ENCODE measurements around the gene NPY. TPM values are rescaled to one million over a fixed set of nuclear protein-coding genes. Genes with fewer than 3 reads are reported as not detected.

NPY gene
- 1.1 TPM in 1 of 2 replicates, not detected in the other for total RNA-seq
- long read RNA-seq = 0 reads

DNA sequence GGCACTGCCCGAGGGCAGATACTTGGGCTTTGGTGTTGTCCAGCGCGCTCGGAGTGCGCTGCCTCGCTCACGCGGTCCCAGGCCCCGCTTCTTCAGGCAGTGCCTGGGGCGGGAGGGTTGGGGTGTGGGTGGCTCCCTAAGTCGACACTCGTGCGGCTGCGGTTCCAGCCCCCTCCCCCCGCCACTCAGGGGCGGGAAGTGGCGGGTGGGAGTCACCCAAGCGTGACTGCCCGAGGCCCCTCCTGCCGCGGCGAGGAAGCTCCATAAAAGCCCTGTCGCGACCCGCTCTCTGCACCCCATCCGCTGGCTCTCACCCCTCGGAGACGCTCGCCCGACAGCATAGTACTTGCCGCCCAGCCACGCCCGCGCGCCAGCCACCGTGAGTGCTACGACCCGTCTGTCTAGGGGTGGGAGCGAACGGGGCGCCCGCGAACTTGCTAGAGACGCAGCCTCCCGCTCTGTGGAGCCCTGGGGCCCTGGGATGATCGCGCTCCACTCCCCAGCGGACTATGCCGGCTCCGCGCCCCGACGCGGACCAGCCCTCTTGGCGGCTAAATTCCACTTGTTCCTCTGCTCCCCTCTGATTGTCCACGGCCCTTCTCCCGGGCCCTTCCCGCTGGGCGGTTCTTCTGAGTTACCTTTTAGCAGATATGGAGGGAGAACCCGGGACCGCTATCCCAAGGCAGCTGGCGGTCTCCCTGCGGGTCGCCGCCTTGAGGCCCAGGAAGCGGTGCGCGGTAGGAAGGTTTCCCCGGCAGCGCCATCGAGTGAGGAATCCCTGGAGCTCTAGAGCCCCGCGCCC lies at the start of gene NPY:
Gene NPY (plus strand): TSS at position 294 of the 802 bp plus-strand sequence. CDS start 1,051 bp downstream, outside the sequence.
- Mint-ChIP-seq H3K4me1 (ENCODE audit: low read depth) (no peaks in the 10 kb centered on the region), H3K36me3 (ENCODE audit: insufficient read depth) (no peaks in the 10 kb centered on the region), H3K27ac (no peak within 1 kb of the TSS), H3K27me3 (peaks cover 48% of the 10 kb centered on the region), H3K4me3 (ENCODE audit: low read depth) (peak within 1 kb of the TSS; percentile 64), H3K9me3 (ENCODE audit: low read depth) (no peaks in the 10 kb centered on the region)
- no peak for DNase-seq (ENCODE audit: low spot score, unreplicated experiment)
- no peak for TF ChIP-seq CTCF (IDR thresholded peaks at IDR 0.05; ENCODE audit: unreplicated experiment)

GRCh38 chr7:24239260-24239659 lies 44.7 kb upstream of the NPY start:
- TF ChIP-seq CTCF (IDR thresholded peaks at IDR 0.05; ENCODE audit: unreplicated experiment) = no peak
- H3K36me3 Mint-ChIP-seq (ENCODE audit: insufficient read depth) = no peaks in the 10 kb centered on the region
- no peaks in the 10 kb centered on the region for H3K4me1 Mint-ChIP-seq (ENCODE audit: low read depth)
- H3K9me3 Mint-ChIP-seq (ENCODE audit: low read depth) = no peaks in the 10 kb centered on the region
- peaks cover 5% of the 10 kb centered on the region for H3K27me3 Mint-ChIP-seq
- H3K4me3 Mint-ChIP-seq (ENCODE audit: low read depth) = no peak overlapping the region
- DNase-seq (ENCODE audit: low spot score, unreplicated experiment) = no peak
- no peak overlapping the region for H3K27ac Mint-ChIP-seq

GRCh38 chr7:24241206-24241605 lies 42.8 kb upstream of the NPY start:
- no peak for DNase-seq (ENCODE audit: low spot score, unreplicated experiment)
- TF ChIP-seq CTCF (IDR thresholded peaks at IDR 0.05; ENCODE audit: unreplicated experiment) = no peak
- Mint-ChIP-seq H3K4me1 (ENCODE audit: low read depth) (no peaks in the 10 kb centered on the region), H3K27ac (no peak overlapping the region), H3K9me3 (ENCODE audit: low read depth) (no peaks in the 10 kb centered on the region), H3K27me3 (peaks cover 5% of the 10 kb centered on the region), H3K4me3 (ENCODE audit: low read depth) (no peak overlapping the region), H3K36me3 (ENCODE audit: insufficient read depth) (no peaks in the 10 kb centered on the region)

- TF ChIP-seq CTCF (IDR thresholded peaks at IDR 0.05; ENCODE audit: unreplicated experiment) = no peak
- Mint-ChIP-seq H3K36me3 (ENCODE audit: insufficient read depth) (no peaks in the 10 kb centered on the region), H3K4me3 (ENCODE audit: low read depth) (no peak overlapping the region), H3K4me1 (ENCODE audit: low read depth) (peaks cover 7% of the 10 kb centered on the region), H3K9me3 (ENCODE audit: low read depth) (no peaks in the 10 kb centered on the region), H3K27me3 (no peaks in the 10 kb centered on the region), H3K27ac (no peak overlapping the region)
- DNase-seq (ENCODE audit: low spot score, unreplicated experiment) = no peak
These were observed 39.4 kb upstream of the NPY start for GRCh38 chr7:24244554-24244953.

- no peak for TF ChIP-seq CTCF (IDR thresholded peaks at IDR 0.05; ENCODE audit: unreplicated experiment)
- Mint-ChIP-seq H3K9me3 (ENCODE audit: low read depth) (no peaks in the 10 kb centered on the region), H3K27me3 (no peaks in the 10 kb centered on the region), H3K4me3 (ENCODE audit: low read depth) (no peak overlapping the region), H3K36me3 (ENCODE audit: insufficient read depth) (no peaks in the 10 kb centered on the region), H3K4me1 (ENCODE audit: low read depth) (peaks cover 7% of the 10 kb centered on the region), H3K27ac (no peak overlapping the region)
- no peak for DNase-seq (ENCODE audit: low spot score, unreplicated experiment)
These were observed 38.6 kb upstream of the NPY start for GRCh38 chr7:24245362-24245761.

Measured in progenitor cell of endocrine pancreas (in vitro differentiated cells).